ENCODE results near the gene GEMIN2.
A peak's percentile ranks its signal among the peaks of the same experiment; 100 is the strongest.
"Not testable (repeated sequence)": the region's sequence is repeated elsewhere in the genome, so short reads cannot be mapped to it uniquely, and the experiment has no call there.

Gene GEMIN2

GRCh38 chr14:39113685-39114072 lies 444 bp upstream of the GEMIN2 start:
- no peak for DNase-seq

- no peak for DNase-seq
Measured at GRCh38 chr14:39122330-39123138, 8.4 kb downstream of the GEMIN2 start.

- DNase-seq: not testable (repeated sequence)
Measured at GRCh38 chr14:39137835-39138234, 23.7 kb downstream of the GEMIN2 start.

- DNase-seq: no peak
Measured at GRCh38 chr14:39138440-39138839, 24.3 kb downstream of the GEMIN2 start.

DNA sequence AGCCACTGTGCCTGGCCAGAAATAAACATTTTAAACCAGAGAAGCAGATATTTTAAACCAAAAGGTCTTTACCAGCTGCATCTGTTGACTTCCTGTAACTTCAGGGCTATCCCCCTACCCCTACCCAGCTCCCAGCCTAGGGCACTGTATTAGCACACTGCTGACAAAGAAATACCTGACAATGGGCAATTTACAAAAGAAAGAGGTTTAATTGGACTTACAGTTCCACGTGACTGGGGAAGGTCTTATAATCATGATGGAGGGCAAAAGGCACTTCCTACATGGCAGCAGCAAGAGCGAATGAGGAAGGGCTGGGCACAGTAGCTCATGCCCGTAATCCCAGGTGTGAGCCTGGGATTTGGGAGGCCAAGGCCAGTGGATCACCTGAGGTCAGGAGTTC lies 26.0 kb downstream of the GEMIN2 start:
- no peak for DNase-seq

GRCh38 chr14:39141623-39142022 lies 27.5 kb downstream of the GEMIN2 start:
- not testable (repeated sequence) for DNase-seq

DNA sequence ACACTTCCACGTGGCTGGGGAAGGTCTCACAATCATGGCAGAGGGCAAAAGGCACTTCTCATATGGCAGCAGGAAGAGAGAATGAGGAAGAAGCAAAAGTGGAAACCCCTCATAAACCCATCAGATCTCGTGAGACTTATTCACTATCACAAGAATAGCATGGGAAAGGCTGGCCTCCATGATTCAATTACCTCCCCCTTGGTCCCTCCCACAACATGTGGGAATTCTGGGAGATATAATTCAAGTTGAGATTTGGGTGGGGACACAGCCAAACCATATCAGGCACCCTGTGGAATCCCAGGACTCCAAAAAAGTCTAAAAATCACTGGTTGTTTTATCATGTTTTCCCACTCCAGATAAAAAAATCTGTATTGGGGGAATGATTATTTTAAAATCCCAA lies 29.1 kb downstream of the GEMIN2 start:
- not testable (repeated sequence) for DNase-seq

DNA sequence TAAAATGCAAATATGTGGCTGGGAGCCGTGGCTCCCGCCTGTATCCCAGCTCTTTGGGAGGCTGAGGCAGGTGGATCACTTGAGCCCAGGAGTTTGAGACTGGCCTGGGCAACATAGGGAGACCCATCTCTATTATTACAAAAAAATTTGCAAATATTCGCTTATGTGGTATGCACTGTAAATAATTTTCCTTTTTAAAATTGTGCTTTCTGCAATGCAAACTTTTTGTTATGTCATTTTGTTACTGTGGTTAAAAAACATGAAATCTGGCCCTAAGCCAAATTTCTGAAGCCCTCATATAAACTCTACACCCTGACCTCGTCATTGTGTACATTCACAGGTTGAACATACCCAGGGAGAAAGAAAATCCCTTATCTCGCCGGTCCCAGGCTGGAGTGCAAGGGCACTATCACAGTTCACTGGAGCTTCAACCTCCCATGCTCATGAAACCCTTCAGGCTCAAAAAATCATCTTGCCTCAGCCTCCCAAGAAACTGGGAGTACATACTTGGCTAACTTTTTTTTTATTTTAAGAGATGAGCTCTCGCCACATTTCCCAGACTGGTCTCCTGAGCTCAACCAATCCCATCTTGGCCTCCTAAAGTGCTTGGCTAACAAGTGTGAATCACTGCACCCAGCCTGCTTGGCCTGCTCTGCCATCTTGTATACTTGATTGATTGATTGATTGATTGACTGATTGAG lies 31.3 kb downstream of the GEMIN2 start:
- DNase-seq: no peak

- no peak for DNase-seq
Measured at GRCh38 chr14:39154594-39155189, 40.6 kb downstream of the GEMIN2 start.

- no peak for DNase-seq
Measured at GRCh38 chr14:39157491-39157890, 43.4 kb downstream of the GEMIN2 start.

- no peak for DNase-seq
Measured at GRCh38 chr14:39158222-39158858, 44.2 kb downstream of the GEMIN2 start.

- DNase-seq: no peak
Measured at GRCh38 chr14:39160494-39160893, 46.4 kb downstream of the GEMIN2 start.

- not testable (repeated sequence) for DNase-seq
Measured at GRCh38 chr14:39167797-39168320, 53.7 kb downstream of the GEMIN2 start.

DNA sequence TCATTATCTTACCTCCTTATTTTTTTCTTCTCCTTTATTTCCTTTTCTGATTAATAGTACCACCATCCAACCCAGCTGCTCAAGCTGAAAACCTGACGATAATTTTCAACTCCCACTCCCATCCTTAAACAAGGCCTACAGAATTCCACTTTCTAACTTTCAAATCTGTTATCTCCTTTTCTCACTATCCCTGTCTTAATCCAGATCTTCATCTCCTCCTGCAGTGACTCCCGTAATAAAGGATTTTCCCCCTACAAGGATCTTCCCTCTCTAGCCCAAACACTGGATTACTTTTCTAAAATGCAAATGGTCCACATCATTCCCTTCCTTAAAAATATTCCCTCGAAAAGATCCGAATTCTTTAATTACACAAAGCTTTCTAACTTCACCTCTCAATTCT lies 54.5 kb downstream of the GEMIN2 start:
- DNase-seq: no peak

GRCh38 chr14:39169541-39169900 lies 55.4 kb downstream of the GEMIN2 start:
- DNase-seq: no peak

GRCh38 chr14:39173198-39173597 lies 59.1 kb downstream of the GEMIN2 start:
- no peak for DNase-seq

GRCh38 chr14:39174560-39175444 lies 60.7 kb downstream of the GEMIN2 start, which contains the start of gene PNN:
Gene PNN (plus strand): TSS chr14:39175254. CDS start chr14:39175280, 26 bp downstream.
- DNase-seq: peak; percentile 74 to 95

DNA sequence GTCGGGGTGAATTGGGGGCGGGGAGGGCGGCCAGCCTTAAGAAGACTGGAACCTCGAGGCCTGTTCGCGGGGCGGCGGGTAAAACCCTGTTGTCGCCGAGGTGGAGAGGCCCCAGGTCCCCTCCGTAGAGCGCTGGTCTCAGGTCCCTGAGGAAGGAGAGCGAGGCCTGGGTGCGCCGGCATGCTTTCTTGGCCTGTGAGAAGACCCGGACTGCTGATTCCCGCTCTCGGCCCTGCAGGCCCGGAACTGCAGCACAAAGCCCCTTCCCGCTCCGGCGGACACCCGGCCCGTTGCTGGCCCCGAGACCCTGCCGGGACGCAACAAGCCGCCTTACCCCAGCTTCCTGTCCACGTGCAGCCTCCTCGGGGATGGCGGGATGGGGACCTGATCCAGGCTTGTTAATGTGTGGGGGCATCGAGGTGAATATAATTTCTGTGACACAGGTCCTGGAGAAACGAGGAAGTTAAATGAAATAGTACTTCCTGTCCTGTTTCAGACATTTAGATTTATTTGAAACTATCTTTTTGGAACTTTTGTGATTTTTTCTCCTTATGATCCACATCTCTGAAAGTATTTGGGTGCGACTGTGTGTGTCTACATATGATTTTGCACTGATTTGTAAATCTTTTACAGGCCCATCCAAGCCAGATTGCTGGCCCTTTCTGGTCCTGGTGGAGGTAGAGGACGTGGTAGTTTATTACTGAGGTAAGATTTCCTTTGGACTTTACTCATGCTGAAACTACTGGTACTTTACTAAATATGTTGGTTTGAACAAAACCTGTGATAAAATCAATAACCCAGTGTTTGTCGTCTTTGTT lies 61.5 kb downstream of the GEMIN2 start:
- DNase-seq: no peak

GRCh38 chr14:39176263-39177167 lies 62.4 kb downstream of the GEMIN2 start:
- DNase-seq: no peak

- no peak for DNase-seq
Measured at GRCh38 chr14:39177168-39177545, 63.0 kb downstream of the GEMIN2 start.

Data from cerebellar nuclear complex (tissue), 1 donor.